ENCODE data around the gene NEU3.
"Not testable (repeated sequence)": the region's sequence is repeated elsewhere in the genome, so short reads cannot be mapped to it uniquely, and the experiment has no call there.

Gene NEU3

DNA sequence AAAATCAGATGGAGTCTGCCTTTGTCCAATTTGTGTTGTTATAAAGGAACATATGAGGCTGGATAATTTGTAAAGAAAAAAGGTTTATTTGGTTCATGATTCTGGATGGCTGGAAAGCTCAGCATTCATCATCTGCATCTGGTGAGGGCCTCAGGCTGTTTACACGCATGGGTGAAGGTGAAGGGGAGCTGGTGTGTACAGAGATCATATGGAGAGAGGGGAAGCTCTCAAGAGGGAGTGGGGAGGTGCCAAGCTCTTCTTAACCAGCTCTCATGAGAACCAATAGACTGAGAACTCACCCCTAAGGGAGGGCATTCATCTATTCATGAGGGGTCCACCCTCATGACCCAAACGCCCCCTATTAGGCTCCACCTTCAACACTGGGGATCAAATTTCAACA, 40.0 kb downstream of the NEU3 start:
- DNase-seq (ENCODE audit: low read depth, low spot score): no peak

DNA sequence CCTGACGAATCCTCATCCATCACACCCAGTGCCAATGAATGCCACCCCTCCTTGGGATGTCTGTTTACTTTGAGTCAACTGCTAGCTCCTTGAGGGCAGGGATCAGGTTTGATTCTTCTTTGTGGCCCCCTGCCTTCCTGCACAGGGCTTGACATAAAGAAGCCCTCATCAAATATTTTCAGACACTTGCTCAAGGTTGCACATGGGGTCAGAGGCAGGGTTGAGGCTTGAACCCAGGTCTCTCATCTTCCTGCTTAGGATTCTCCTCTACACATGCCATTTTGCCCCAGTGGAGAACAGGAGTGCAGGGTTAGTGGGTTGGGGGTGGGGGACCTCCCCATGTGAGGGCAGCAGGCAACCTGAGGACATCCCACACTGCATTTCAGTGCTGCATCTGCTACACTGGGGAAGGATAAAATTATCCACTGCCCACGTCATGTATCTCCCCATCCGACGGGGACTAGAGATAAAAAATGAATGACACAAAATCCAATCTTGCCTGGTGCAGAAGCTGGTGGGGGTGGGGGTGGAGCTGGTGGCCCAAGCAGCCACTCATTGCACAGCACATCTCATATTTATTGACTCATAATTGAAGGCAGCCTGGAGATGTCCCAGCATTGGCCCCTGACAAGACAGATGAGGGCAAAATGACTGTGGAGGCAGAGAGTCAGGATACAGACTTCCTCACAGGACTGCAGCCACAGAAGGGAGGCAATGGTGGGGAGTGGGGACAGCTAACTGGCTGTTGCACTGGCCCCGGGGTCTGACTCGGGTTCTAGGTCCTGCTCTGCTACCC, 41.3 kb downstream of the NEU3 start:
- no peak for DNase-seq (ENCODE audit: low read depth, low spot score)

DNA sequence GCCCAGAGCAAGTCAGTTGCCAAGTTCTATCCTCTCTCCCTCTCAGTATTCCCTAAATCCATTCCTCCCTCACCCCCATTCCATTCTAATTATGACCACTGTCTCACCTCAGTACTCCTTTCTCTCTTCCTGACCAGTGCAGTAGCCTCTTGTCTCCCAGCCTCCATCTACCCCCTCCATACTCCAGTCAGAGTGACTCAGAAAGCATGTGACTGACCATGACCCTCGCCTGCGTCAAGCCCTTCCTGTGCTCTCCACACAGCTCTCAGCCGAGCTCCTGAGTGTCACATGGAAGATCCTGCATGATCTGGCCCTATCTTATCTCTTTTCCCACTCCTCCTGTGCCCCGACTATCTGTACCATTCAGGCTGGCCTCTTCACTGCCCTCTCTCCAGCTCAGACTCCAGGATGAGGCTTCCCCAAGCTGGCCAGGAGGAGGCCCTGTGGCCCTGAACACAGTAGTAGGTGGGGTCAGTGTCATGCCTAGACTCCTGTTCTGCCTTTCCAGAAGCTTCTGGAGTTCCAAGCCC, 42.6 kb downstream of the NEU3 start:
- no peak for DNase-seq (ENCODE audit: low read depth, low spot score)

DNA sequence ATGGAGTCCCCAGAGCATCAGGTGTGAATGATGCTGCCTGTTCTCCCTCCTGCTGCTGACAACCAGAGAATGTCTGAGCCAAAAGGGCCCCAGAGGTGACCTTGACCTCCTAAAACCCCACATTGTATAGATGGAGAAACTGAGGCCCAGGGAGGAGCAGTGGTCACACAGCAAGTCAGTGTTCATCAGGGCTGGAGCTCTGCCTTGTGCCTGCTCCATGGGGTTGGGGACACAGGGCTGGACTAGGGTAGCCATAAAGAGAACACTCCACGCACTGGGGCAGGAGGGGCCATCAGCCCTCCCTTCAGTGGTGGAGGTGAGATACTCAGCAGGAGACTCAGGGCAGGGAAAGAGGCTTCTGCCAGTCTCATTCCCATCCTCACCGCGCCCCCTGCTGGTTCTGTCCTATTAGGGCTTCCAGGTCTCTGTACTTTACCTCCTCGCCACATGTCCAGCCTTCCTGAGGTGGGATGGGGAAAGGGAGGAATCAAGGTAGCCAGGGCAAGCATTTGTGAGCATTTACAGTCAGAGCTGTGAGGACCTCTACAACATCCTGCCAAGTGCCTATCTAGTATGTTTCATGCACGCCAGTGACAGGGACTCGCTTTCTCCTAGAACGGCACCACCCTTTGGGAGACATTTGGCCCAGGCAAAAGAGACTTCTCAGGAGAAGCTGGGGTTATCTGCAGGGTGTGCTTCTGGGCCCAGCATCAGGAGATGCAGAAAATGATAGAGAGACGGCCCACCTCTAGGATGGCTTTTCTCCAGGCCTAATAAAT, 43.2 kb downstream of the NEU3 start:
- DNase-seq (ENCODE audit: low read depth, low spot score): peak; percentile 25

DNA sequence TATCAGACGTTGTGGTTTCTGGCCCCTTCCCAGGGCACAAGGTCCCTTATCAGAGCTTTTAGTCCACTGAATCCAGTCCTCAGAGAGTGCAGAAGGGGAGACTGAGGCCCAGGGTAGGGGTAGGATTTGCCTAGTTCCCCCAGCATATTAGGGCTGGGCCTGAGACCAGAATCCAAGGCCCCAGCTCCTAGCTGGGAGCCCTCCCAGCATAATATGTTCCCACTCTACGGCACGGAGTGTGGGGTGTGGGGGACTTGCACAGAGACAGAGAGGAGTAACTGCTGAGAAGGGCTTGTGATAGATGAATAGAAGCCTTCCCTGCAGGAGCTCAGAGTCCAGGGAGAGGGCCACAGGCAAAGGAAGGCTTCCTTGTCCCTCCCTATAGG, 43.8 kb downstream of the NEU3 start:
- no peak for DNase-seq (ENCODE audit: low read depth, low spot score)

DNA sequence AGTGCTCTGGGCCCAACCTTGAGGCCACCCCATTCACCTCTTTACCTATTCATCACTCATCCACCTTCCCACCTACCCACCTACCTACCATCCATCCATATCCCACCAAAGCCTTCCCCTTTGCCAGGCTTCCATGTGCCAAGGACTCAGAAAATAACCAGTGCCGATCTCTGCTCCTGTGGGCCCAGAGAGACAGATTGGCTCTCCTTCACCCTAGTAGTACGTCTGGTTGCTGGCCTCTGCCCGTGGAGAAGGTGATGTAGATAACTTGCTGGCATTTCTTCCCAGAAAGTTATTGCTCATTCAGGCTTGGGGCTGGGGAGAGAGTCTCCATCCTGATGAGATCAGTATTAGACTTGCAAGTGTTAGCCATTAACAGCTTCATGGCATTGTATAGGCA, 45.2 kb downstream of the NEU3 start:
- DNase-seq (ENCODE audit: low read depth, low spot score): no peak

DNA sequence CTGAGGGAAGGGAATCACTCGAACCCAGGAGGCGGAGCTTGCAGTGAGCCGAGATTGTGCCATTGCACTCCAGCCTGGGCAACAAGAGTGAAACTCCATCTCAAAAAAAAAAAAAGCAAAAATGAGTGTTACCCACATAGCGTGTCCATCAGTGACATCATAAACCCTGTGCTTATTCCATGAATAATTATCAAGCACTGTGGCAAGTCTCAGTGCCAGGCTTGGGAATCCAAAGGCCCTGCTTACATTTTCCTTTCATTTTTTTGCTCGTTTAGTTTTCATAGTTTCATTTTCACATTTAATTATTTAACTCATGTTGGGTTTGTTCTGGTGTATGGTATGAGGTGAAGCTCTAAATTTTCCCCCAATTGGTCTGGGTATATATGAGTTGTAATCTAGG, 46.5 kb downstream of the NEU3 start:
- no peak for DNase-seq (ENCODE audit: low read depth, low spot score)

DNA sequence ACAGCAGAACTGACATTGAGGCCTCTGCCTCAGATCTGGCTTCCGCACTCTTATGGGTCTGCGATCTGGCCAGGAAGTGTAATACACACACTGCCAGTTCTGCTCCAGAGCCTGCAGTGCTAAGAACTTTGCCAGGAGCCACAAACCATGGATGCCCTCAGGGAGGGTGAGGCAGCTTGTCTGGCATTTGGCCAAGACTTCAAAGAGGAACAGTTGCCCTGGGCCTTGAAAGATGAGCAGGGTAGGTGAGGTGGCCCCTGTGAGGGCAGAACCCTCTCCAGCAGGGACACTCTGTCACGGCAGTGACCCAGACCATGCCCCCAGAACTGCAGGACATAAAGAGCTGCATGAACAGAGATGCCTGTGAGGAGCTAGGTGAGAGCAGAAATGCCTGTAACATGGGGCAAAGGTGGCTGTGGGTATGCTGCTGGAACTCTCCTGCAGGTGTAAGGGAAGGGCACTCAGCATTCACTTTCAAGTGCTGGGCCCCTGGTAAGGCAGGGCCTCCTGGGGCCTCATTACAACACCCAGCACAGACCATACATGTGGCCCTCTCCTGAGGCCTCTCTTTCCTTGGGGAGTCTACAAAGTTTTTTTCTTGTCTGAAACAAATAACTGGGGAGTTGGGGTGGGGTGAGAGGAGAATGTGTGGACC, 47.3 kb downstream of the NEU3 start:
- DNase-seq (ENCODE audit: low read depth, low spot score): no peak

DNA sequence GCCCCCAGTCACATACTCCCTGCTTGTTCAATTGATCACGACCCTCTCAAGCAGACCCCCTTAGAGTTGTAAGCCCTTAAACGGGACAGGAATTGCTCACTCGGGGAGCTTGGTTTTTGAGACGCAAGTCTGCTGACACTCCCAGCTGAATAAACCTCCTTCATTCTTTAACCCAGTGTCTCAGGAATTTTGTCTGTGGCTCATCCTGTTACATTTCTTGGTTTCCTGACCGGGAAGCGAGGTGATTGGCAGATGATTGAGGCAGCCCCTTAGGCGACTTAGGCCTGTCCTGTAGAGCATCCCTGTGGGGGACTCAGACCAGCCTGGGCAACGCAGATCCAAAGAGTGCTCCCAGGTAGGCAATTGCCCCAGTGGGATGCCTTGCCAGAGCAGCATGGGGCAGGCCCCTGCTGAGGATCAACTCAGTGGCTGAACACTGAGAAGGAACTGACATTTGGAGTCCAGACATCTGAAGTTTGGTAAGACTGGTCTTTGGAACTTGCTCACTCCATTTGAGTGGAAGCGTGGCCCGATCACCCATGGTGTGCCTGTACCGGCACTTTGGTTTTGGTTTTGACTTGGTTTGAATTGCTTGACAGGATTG, 51.5 kb downstream of the NEU3 start:
- DNase-seq (ENCODE audit: low read depth, low spot score): no peak

DNA sequence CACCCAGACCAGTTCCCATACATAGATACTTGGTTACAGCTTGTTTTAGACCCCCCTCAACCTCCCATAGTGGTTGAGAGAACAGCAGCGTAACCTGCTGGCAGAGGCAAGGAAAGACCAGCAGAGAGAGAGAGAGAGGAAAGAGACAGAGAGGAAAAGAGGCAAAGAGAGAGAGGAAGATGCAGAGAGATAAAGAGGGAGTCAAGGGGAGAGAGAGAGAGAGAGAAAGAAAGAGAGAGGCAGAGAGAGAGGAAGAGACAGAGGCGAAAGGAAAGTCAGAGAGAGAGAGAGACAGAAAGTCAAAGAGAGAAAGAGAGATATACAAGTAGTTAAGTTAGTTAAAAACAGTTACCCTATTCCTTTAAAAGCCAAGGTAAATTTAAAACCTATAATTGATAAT, 52.5 kb downstream of the NEU3 start:
- DNase-seq (ENCODE audit: low read depth, low spot score): no peak

DNA sequence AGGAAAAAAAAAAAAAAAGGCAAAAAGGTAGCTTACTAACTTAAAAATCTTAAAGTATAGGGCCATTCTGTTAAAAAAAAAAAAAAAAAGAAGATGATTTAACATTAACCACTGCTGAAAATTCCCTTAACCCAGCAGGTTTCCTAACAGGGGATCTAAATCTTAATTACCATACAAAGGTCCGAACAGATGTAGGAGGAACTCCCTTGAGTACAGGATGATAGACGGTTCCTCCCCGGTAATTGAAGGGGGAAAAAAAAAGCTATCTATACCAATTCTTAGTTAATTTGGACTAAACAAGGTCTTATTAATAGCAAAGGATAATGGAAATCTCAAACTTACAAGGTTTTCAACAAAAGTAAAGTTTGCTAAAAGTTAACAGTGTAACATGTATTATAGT, 53.1 kb downstream of the NEU3 start:
- not testable (repeated sequence) for DNase-seq (ENCODE audit: low read depth, low spot score)

DNA sequence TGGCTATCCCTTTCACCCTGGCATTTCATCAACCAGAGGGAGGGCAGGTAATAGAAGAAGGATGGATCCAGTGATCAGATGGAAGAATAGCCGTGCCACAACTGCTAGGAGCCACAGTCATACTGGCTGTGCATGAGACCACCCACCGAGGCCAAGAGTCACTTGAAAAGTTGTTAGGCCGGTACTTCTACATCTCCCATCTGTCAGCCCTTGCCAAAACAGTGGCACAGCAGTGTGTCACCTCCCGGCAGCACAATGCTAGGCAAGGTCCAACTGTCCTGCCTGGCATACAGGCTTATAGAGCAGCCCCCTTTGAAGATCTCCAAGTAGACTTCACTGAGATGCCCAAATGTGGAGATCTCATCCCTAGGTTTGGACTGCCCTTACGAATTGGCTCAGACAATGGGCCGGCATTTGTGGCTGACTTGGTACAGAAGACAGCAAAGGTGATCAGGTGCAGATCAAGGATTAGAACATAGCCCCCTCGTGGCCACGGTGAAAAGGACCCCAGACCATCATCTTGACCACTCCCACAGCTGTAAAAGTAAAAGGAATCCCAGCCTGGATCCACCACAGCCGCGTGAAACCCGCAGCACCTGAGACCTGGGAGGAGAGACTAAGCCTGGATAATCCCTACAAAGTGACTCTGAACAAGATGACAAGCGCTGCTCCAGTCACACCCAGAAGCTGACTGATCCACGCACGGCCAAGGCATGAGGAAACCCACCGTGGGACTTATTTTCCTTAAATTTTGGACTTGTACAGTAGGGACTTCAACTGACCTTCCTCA, 55.8 kb downstream of the NEU3 start:
- not testable (repeated sequence) for DNase-seq (ENCODE audit: low read depth, low spot score)

DNA sequence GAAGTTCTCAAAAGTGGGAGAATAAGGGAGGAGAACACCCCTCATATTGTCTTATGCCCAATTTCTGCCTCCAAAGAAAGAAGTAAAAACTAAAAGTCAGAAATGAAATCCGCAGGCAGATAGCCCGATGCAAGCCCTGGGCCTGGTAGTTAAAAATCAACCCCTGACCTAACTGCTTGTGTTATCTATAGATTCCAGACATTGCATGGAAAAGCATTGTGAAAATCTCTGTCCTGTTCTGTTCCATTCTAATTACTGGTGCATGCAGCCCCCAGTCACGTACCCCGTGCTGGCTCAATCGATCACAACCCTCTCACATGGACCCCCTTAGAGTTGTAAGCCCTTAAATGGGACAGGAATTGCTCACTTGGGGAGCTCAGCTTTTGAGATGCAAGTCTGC, 57.9 kb downstream of the NEU3 start:
- not testable (repeated sequence) for DNase-seq (ENCODE audit: low read depth, low spot score)

DNA sequence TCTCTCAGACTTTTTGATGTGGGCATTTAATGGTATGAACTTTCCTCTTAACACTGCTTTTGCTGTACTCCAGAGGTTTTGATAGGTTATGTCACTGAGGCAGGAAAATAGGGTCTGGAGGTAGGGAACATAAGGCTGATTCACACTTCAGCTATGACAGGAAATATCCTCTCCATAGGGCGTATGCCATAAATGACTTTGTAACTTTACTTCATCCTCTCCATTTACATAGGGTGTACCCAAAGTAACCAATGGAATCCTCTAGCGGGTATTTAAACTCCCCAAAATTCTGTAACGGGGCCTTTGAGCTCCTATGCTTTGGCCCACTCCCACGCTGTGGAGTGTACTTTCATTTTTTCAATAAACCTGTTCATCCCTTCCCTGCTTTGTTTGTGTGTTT, 58.5 kb downstream of the NEU3 start:
- no peak for DNase-seq (ENCODE audit: low read depth, low spot score)

DNA sequence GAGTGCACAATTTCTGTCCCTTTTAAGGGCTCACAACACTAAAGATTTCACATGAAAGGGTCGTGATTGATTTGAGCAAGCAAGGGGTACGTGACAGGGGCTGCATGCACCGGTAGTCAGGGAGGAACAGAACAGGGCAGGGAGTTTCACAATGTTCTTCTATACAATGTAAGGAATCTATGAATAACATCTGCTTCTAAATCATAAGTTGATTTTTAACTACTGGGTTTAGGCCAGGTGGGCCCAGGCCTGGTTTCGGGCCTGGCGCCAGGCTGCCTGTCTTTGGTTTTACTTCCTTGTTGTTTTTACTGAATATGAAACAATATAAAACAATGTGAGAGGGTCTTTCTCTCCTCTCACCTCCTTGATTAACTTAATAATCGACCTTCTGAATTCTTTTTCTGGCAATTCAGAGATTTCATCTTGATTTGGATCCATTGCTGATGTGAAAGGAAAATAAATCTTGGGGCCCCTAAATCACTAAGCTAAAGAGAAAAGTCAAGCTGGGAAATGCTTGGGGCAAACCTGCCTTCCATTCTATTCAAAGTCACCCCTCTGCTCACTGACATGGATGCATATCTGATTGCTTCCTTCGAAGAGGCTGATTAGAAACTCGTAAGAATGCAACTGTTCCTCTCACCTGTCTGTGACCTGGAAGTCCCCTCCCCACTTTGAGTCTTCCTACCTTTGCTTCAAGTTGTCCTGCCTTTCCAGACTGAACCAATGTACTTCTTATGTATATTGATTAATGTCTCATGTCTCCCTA, 61.0 kb downstream of the NEU3 start:
- DNase-seq (ENCODE audit: low read depth, low spot score): not testable (repeated sequence)

DNA sequence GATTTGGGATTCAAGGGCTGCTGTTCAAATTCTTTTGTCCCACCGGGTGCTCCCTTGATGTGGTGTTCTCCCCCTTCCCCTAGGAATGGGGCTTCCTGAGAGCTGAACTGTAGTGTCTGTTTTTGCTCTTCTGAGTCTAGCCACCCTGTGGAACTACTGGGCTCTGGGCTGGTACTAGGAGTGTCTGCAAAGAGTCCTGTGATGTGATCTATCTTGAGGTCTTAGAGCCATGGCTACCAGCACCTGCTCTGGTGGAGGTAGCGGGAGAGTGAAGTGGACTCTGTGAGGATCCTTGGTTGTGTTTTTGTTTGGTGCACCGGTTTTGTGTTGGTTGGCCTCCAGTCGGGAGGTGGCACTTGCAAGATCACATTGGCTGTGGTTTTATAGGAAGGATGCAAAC, 61.8 kb downstream of the NEU3 start:
- no peak for DNase-seq (ENCODE audit: low read depth, low spot score)

DNA sequence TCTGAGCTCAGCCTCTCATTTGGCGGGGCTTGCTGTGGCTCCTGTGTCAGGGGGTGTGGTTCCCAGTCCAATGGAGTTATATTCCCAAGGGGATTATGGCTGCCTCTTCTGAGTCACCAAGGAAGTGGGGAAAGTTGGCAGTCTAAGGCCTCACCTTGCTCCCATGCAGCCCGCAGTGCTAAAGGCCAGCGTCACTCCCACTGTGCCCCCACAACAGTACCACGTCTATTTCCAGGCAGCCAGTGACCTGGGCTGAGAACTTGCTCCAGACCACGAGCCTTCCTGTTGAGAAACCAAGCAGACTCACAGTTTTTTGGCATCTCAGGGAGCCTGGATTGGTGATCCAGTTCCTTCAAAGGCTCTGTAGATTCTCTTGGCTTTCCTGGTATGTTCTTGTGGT, 62.3 kb downstream of the NEU3 start:
- no peak for DNase-seq (ENCODE audit: low read depth, low spot score)

DNA sequence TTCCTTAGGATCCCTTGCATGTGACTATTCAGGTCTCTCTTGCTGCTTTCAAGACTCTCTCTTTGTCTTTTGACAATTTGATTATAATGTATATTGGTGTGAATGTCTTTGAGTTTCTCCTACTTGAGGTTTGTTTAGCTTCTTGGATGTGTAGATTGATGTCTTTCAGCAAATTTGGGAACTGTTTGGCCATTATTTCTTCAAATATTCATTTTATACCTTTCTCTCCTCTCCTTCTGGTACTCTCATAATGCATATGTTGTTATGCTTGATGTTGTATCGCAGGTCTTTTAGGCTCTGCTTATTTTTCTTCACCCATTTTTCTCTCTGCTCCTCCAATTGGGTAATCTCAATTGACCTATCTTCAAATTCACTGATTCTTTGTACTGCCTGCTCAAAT, 63.7 kb downstream of the NEU3 start:
- DNase-seq (ENCODE audit: low read depth, low spot score): no peak

DNA sequence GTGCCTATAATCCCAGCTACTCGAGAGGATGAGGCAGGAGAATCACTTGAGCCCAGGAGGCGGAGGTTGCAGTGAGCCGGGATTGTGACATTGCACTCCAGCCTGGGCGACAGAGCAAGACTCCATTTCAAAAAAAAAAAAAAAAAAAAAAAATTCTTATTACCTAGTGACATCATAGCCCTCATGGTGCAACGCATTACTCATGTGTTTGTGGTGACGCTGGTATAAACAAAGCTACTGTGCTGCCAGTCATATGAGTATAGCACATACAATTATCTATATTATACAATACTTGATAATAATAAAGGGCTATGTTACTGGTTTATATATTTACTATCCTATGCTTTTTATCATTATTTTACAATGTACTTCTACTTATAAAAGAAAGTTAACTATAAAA, 66.8 kb downstream of the NEU3 start:
- DNase-seq (ENCODE audit: low read depth, low spot score): no peak

DNA sequence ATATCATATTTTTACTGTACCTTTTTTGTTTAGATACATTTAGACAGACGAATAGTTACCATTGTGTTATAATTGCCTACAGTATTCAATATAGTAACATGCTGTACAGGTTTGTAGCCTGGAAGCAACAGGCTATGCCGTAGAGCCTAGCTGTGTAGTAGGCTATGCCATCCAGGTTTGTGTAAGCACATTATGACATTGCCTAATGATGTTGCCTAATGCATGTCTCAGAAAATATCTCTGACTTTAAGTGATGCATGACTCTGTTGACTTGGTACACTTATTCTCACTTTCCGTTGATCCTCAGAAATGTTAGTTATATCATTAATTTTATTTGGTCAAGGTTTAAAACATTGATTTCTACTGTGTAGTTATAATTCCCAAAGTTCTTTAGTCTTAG, 68.1 kb downstream of the NEU3 start:
- DNase-seq (ENCODE audit: low read depth, low spot score): no peak
